Astrocyte (in vitro differentiated cells and primary cell): Measurements from ENCODE around the gene MAP4K4.

Experiments used
- CTCF ChIP-seq: IDR thresholded peaks from 2 replicates; pipeline ENCODE4 v1.5.1; 2011; ENCODE audit warnings: low read depth, mild to moderate bottlenecking, inconsistent platforms, low read length, moderate library complexity; ENCODE audit not compliant: insufficient read depth
- EZH2 ChIP-seq: IDR thresholded peaks from 2 replicates; pipeline ENCODE4 v1.6.1; 2012; ENCODE audit warnings: mild to moderate bottlenecking, low read length, inconsistent platforms; ENCODE audit not compliant: insufficient read depth

DNA sequence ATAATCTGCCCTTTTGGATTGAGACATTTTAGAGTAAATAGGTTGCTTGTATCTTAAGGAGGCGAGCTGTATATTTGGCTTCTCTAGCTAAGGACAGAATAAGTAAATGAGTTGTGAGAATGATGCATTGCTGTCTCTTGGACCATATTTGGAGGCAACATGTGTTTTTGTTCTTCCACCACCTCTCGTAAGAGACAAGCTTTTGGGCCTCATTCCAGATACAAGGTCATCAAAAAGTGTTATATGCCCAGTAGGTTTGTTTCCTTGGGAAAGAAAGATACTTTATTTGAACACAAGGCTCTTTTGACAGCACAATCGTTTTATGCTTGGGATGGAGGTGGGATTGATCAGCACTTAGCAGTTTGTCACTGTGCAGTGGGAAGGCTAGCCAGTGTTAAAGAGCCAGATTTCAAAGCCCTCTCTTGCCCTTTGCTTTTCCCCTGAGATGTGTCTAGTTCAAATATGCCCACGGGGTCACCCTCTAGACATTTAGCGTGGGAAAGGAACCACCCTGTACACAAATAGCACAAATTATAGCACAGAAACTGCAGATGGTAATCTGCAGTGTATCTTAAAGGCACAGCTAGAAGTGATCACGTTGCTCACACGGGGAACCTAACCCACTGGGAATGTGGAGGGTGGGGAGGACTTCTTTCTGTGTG is 131.3 kb downstream of the MAP4K4 start:
- TF ChIP-seq CTCF (no peak), EZH2 (no peak)
